Stimulated activated CD4-positive, alpha-beta T cell treated with anti-CD3 and anti-CD28 coated beads, Interleukin-12 subunit alpha, Interleukin-12 subunit beta, amount 100 ng/mL, for 48 hours (primary cell): ENCODE results near the gene PPP6R2.
A peak's percentile ranks its signal among the peaks of the same experiment; 100 is the strongest.

Source experiments
- DNase-seq, 3 donors: peaks; one replicate each; pipeline ENCODE4 v3.0.0-alpha.2; 2020; ENCODE audit warnings: low read depth in 2 of 3, low spot score in 1 of 3

Gene PPP6R2

DNA sequence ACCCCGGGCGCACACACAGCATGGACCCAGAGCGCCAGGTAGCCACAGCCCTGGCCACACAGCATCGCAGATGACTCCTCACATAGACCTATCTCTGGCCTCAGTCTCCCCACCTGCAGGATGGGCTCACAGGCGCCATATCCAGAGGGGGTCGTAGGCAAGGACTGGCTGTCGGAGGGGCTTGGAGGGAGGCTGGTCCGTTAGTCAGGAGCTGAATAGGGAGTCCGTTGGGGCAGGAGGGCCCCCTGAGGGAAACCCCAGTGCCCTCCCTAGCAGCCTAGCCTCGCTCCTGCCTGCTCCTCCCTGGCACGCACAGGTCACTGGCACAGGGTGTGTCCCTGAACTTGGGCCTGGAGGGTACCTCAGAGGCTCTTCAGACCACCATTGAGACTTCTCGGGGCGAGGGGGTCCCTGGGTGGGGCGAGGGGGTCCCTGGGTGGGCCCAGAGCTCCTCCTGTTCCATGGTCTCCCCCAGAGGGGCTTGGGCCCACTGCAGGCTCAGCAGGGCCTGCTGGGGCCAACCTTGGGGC is 37.7 kb upstream of the PPP6R2 start:
- no peak for DNase-seq

- DNase-seq, result no peak
Observed at GRCh38 chr22:50305923-50306566, 37.1 kb upstream of the PPP6R2 start.

GRCh38 chr22:50306753-50307749 is 36.1 kb upstream of the PPP6R2 start, which contains the start of gene PLXNB2:
Gene PLXNB2, minus strand, starts transcription at chr22:50307646. Its CDS starts 17,062 bp downstream, at chr22:50290584.
- peak in 1 of 3 donors; percentile 26 for DNase-seq

DNA sequence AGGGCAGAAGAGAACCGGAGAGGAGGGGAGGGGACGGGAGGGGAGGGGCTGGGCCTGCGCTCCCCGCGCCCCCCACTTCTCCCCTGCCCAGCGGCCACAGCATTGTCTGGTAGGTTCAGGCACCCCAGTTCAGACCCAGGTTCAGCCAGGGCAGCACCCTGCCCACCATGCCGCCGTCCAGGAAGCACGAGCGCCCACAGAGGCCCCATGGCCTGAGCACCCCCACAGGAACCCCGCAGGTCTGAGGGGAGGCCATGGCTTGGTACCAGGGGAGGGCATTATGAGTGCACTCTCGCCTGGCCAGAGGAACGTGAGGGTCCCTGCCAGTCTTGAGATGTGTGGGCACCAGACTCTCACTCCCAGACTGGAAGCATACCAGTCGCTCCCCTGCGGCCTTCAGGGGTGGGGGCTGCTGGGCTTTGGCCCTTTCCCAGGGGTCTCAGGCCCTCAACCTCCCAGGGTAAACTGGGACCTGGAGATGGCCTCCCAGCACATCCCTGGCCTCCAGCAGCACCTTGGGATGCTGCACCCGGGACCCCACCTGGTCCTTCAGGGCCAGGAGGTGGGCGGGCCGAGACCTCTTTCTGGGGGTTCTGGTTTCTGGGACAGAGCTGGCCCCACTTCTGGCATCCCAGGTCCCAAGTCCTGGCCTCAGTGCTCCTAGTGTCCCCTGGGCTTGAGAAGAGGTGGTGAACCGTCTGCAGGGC is 35.1 kb upstream of the PPP6R2 start:
- DNase-seq, result no peak

DNA sequence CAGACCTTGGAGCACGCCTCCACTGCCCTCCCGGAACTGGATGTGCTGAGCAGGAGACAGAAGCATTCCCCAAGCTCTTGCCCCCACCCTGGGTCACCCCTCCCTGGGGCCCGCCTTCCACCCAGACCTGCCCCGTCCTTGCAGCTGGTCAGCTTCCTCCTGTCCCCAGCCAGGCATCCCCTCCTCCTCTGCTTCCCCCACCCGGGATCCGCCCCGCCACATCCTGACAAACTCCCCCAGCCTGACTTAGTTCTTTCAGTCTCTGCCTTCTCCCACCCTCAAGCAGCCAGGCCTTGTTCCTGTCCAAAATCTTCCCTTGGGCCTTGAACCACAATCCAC is 34.6 kb upstream of the PPP6R2 start:
- DNase-seq, result no peak

DNA sequence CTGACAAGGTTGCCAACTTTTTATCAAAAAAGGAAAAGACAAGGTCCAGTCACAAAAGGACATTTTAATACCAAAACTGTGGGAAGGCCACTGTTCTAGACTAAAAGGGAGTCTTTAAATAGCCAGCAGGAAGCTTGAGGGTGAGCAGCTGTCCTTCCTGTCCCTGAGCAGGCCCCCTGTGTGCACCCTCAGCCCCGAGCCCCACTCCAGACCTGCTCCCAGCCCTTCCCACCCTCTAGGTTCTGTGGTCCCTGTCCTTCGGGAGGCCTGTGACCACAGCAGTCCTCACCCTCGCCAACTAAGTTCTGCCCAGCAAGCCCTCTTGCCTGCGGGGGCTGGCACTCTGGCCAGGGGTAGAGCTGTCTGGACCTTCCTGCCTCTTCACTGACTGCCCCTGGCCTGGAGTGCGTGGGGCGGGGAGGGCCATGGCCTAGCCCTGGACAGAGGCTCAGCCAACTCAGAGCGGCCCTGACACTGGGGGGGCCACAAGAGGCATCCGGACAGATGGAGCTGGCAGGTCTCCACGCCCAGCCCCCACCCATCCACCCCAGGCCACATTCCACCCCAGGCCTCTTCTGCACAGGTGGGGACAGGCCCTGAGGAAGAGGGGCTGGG is 34.0 kb upstream of the PPP6R2 start:
- DNase-seq, result no peak

DNA sequence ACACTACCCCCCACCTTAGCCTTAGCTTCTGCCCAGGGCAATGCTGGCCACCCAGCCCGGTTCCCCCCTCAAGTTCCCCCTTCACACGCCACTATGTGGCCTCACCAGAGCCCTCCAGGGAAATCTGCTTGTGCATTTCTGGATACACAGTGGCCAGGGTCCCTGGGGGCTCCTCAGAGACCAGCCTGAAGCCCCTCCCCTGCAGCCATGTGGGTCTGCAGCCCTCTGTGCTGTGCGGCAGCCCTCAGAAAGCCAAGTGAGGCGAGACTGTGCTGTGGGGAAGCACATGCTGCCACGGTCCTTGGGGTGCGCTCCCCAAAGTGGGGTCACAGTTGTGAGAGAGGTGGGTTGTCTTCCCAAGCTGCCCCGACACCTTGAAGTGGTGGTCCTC is 33.5 kb upstream of the PPP6R2 start:
- DNase-seq, result no peak

DNA sequence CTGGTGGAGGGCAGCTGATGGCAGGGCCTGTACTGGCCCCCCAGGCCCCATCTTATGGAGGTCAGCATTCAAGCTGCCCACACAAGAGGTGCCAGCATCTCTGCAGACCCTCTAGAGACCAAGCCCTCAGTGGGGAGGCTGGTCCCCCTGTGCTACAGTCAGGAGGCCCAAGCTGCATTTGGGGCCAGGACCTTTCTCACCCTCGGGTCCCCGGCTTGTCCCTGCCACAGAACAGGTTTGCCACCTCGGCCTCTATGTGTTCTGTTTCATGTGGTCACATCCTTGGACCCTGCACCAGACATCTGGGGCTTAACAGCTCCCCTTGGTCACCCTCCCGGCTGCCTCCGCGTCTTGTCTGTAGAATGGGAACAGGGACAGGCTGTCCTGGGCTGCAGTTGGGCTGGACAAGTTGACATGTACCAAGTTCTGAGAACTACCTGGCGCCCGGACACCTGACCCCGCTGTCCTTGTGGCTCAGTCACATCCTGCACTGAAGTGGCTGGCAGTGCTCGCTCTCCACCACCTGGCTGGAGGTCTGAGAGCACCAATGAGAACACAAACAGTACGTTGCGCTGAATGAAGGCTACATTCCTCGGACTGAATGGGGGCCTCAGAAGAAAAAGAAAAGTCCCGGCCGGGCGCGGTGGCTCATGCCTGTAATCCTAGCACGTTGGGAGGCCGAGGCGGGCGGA is 33.0 kb upstream of the PPP6R2 start:
- DNase-seq, result no peak

- no peak for DNase-seq
Observed at GRCh38 chr22:50310949-50311444, 32.1 kb upstream of the PPP6R2 start.

DNA sequence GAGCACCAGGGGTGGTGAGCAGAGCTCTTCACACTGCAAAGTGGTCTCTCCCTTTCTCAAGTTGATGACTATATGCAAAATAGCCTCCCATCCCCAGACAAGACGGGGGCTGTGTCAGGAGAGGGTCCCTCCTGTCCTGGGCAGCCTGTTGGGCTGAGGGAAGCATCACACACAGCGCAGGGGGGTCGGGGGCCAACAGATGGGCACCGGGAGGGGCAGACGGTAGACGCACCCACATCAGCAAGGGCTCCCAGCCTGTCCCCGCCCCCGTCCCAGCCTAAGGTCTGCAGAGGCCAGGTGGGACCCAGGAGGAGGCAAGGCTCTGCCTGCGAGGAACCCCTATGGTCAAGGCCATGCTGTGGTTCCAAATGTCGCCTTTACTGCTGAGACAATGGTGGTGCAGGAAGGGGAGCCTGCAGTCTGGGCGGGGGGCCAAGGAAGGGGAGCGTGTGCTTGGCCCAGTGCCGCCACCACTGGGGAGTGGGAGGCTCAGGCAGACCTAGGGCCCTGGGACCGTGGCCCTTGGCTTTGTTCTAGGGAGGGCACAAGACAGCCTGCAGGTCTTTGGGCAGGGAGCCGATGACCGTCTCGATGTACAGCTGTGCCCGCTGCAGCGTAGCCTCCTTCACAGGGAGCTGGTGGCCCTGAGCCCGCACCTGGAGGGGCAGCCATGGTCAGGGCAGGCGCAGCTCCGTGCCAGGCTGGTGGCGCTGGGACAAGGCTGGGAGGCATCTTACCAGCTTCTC is 31.3 kb upstream of the PPP6R2 start:
- no peak for DNase-seq

DNA sequence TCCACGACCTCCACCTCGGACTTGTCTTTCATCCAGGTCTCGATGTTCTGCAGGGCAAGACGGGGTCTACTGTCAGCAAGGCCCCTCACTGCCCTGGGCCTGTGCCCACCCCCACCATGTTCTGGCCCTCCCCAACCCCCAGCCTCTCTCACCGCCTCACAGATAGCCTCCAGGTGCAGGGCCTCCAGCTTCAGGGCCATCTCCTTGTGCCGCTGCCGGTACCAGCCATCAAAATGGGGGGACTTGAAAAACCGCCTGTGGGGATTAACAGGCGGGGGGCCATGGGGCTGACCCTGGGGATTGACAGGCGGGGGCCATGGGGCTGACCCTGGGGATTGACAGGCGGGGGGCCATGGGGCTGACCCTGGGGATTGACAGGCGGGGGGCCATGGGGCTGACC is 30.8 kb upstream of the PPP6R2 start:
- no peak for DNase-seq

- DNase-seq, result no peak
Observed at GRCh38 chr22:50313021-50313420, 30.1 kb upstream of the PPP6R2 start.

- DNase-seq, result no peak
Observed at GRCh38 chr22:50313600-50313999, 29.5 kb upstream of the PPP6R2 start.

- DNase-seq, result no peak
Observed at GRCh38 chr22:50314081-50314454, 29.1 kb upstream of the PPP6R2 start.

DNA sequence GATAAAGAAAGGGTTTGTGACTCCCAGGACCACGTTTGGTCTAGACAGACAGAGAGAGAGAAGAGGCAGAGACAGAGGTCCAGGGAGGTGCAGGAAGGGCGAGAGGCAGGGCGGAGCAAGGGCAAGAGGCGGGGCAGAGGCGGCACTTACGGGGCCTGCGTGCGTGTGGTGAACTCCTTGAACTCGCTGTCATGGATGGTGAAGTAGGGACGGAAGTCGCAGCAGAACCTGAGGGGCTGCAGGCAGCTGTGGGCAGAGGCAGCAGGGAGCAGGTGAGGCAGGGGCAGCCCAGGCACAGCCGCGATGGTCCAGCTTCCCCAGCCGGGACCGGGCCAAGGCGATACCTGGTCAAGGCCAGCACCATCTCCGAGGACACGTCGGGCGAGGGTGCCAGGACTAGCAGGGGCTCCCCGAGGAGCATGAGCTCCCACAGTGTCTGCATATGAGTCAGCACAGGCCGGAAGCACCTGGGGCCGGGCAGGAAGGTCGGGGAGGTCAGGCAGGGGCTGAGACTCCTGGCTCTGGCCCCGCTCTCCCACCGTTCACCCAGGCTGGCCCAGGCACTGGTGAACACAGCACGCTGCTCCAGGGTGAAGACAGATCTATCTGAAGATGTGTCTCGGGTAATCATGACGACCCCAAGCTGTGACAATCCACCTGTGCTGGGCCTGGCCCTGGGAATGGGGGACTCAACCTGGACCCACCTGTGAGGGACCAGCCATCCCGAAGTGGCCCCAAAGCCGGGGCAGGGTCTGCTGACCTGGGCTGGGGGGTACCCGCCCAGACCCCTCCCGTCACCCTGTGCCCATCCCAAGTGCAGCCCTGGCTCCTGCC is 28.5 kb upstream of the PPP6R2 start:
- DNase-seq, result peak; percentile 56 to 66 (median 66)

DNA sequence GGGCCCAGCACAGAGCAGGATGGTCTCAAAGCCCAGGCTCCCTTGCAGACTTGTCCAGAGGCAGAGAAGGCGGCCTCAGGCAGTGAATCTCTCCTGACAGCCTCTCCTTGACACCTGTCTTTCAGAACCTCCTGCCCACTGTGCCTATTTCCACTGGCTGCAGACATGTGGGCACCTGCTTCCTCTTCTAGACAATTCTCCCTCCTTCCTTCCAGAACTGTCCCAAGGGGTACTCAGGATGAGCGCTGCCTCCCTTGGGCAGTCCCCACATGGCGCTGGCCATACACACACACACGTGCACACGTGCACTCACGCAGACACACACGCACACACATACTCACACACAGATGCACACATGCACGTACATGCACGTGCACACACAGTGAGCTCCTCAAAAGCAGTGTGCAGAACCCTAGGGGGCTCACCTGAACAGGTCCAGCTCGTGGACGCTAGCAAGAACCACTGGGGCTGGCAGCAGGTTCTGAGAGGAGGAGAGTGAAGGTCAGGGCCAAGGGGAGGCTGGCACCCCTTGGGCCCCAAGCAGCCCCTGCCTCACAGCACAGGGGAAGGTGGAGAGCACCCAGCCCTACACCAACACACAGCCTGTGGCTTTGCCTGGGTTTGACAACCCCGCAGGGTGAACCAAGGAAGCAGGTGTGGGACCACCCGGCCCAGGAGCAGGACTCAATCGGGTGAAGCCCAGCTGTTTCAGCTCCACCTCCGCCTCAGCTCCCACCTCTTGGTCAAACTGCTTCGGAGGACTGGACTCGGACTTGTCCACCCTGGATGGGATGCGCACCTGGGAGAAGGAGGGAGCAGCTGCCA is 27.6 kb upstream of the PPP6R2 start:
- no peak for DNase-seq

- DNase-seq, result no peak
Observed at GRCh38 chr22:50316114-50317065, 26.7 kb upstream of the PPP6R2 start.
